Nephron (organoid): ENCODE results near the gene SLC22A4.
A peak's percentile ranks its signal among the peaks of the same experiment; 100 is the strongest.

ENCODE experiments used
- H3K27ac Mint-ChIP-seq, 3 experiments: 2 replicates each; pipeline ENCODE4 v1.8.0; 2020; ENCODE audit warnings: mixed read lengths in 3 of 3, mild to moderate bottlenecking in 2 of 3, moderate library complexity in 1 of 3
- H3K27me3 Mint-ChIP-seq: 2 replicates; pipeline ENCODE4 v1.8.0; 2021; ENCODE audit warnings: low read depth, mild to moderate bottlenecking, moderate library complexity, mixed read lengths
- H3K36me3 Mint-ChIP-seq: 2 replicates; pipeline ENCODE4 v1.8.0; 2020; ENCODE audit warnings: low read depth, mixed read lengths
- H3K4me1 Mint-ChIP-seq: 2 replicates; pipeline ENCODE4 v1.8.0; 2020; ENCODE audit warnings: mixed read lengths
- H3K4me3 Mint-ChIP-seq, 3 experiments: 2 replicates each; pipeline ENCODE4 v1.8.0; 2020; ENCODE audit warnings: mild to moderate bottlenecking in 3 of 3, mixed read lengths in 3 of 3, moderate library complexity in 2 of 3
- H3K9me3 Mint-ChIP-seq: 2 replicates; pipeline ENCODE4 v1.8.0; 2020; ENCODE audit warnings: mixed read lengths
- TF ChIP-seq, protein P1 (sequence below), 3 experiments: fragments of 200-600 bp; sonication (generic); IDR thresholded peaks; one replicate each; pipeline ENCODE4 v1.5.0; 2021; ENCODE audit warnings: antibody characterized with exemption in 3 of 3; ENCODE audit not compliant: unreplicated experiment in 3 of 3

The SLC22A4 gene

DNA sequence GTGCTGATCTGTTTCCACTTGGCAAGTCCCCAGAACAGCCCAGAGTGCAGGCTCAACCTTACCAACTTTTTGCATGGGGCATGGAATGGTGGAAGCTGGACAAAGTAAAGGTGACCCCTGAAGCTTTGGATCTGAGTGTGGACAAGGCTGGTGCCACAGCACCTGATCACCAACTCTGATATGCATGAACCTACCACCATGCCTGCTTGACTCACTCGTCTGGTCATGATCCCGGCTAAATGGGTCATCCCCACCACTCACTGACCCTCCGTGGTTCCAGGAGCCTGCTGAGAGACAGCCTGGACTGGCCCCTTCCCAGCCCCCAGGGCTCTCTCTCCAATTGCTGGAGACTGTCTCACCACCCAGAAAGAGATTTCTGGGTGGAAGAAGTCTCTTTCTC is 14.4 kb upstream of the SLC22A4 start:
- Mint-ChIP-seq H3K27ac (peak overlapping the region; percentile 26 to 86 (median 64)), H3K27me3 (no peaks in the 10 kb centered on the region), H3K9me3 (no peaks in the 10 kb centered on the region), H3K36me3 (peaks cover 8% of the 10 kb centered on the region), H3K4me3 (no peak overlapping the region), H3K4me1 (peaks cover 25% of the 10 kb centered on the region)
- TF ChIP-seq, protein P1, sequence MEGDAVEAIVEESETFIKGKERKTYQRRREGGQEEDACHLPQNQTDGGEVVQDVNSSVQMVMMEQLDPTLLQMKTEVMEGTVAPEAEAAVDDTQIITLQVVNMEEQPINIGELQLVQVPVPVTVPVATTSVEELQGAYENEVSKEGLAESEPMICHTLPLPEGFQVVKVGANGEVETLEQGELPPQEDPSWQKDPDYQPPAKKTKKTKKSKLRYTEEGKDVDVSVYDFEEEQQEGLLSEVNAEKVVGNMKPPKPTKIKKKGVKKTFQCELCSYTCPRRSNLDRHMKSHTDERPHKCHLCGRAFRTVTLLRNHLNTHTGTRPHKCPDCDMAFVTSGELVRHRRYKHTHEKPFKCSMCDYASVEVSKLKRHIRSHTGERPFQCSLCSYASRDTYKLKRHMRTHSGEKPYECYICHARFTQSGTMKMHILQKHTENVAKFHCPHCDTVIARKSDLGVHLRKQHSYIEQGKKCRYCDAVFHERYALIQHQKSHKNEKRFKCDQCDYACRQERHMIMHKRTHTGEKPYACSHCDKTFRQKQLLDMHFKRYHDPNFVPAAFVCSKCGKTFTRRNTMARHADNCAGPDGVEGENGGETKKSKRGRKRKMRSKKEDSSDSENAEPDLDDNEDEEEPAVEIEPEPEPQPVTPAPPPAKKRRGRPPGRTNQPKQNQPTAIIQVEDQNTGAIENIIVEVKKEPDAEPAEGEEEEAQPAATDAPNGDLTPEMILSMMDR (IDR thresholded peaks at IDR 0.05; ENCODE audit: unreplicated experiment in 3 of 3): no peak

DNA sequence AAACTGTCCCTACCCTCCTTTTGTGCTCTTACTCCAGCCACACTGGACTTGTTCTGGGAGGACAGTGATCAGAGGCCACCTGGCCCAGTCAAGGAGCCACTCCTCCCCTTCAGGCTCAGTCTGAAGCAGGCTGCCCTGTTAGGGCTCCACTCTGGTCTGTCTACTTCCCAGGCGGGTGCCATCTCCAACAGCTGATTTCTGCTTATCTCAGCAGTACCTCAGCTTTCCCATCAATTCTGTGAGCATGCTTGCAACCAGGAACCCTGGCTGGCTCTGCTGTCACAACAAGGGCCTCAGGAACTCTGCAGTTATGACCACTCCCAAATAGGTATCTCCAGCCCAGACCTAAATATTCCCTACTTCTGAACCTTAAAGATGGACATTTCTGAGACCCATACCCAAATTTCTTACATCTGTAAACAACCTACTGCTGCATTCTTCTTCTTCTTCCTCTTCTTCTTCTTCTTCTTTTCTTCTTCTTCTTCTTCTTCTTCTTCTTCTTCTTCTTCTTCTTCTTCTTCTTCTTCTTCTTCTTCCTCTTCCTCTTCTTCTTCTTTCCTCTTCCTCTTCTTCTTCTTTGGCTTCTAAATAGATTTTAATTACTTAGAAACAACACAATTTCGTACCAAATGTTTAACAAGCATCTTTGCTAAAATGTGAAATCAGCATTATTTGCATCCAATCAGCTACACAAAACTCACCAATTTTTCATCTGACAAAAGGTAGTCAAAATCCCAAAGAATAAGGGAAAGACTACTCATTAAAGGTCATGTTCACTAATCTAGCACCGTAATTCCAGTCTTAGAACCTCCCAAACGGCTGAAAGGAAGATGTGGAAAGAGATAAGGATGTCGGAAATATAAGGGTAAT is 13.6 kb upstream of the SLC22A4 start:
- Mint-ChIP-seq H3K4me3 (no peak overlapping the region), H3K36me3 (peaks cover 2% of the 10 kb centered on the region), H3K9me3 (no peaks in the 10 kb centered on the region), H3K27me3 (peaks cover 4% of the 10 kb centered on the region), H3K27ac (peak overlapping the region; percentile 26 to 86 (median 64)), H3K4me1 (peaks cover 19% of the 10 kb centered on the region)
- TF ChIP-seq, protein P1 (IDR thresholded peaks at IDR 0.05; ENCODE audit: unreplicated experiment in 3 of 3): no peak

DNA sequence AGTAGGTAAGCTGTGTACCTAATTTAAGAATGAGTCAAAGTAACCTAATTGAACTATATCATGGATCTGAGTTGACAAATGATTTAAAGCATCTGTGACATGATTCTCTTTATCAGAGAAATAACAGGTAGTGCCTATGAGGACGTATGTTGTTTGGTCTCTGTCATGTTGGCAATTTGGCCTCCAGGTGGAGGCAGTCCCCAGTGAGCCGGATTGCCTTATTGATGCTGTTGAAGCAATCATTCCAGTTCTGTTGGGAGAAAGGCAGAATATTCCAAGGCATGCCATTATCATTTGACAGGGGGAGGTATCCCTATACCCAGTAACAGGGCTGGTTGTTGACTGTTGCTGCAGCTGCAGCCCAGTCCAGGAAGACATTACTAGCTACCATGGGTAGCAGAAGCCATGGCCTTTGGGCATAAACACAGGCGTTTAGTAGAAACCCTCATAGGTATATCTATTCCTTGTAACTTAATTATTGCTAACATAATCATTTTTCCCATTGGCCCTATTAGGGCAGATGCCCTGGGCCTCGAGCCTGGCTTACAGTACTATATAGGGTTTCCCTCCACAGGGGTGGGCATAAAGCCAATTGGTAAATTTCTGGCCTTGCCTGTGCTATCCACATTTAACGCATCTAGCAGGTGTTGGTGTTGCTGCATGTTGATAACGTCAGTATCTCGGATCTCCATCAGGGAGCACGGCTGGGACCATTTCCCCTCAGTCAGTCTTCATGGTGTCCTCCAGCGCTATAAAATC is 12.2 kb upstream of the SLC22A4 start:
- H3K36me3 Mint-ChIP-seq: no peaks in the 10 kb centered on the region
- H3K4me3 Mint-ChIP-seq: no peak overlapping the region
- H3K27me3 Mint-ChIP-seq: peaks cover 4% of the 10 kb centered on the region
- peaks cover 15% of the 10 kb centered on the region for H3K4me1 Mint-ChIP-seq
- no peaks in the 10 kb centered on the region for H3K9me3 Mint-ChIP-seq
- no peak overlapping the region for H3K27ac Mint-ChIP-seq
- TF ChIP-seq, protein P1 (IDR thresholded peaks at IDR 0.05; ENCODE audit: unreplicated experiment in 3 of 3): no peak

DNA sequence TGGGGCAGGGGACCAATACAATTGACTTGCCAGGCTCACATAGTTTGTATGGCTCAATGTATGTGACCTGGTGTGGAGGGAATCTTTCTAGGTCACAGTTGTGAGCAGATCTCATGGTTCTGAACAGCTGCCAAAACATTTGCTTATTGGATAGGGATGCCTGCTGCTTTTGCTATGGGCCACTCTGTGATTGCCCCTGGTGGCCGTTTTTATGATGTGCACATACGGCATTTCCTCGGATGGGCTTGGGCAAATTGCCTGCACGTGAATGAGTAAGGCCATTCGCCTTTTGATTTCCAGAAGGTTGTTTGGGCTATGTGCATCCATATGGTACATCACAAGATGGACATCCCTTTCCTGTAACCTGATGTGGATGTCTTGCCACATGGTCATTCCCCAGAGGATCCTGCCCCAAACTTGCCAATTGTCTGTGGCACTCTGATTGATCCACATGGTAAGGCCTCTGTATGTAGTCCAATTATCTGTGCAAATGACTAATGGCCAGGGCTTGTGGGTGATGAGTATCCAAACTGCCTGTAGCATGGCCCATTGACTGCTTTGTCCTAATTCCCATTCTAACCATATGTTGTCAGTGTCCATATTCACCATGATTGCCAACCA is 10.7 kb upstream of the SLC22A4 start:
- no peaks in the 10 kb centered on the region for H3K9me3 Mint-ChIP-seq
- H3K27me3 Mint-ChIP-seq: peaks cover 4% of the 10 kb centered on the region
- peaks cover 10% of the 10 kb centered on the region for H3K4me1 Mint-ChIP-seq
- no peak overlapping the region for H3K4me3 Mint-ChIP-seq
- no peaks in the 10 kb centered on the region for H3K36me3 Mint-ChIP-seq
- H3K27ac Mint-ChIP-seq: no peak overlapping the region
- TF ChIP-seq, protein P1 (IDR thresholded peaks at IDR 0.05; ENCODE audit: unreplicated experiment in 3 of 3): peak; percentile 29 to 46 (median 36)

DNA sequence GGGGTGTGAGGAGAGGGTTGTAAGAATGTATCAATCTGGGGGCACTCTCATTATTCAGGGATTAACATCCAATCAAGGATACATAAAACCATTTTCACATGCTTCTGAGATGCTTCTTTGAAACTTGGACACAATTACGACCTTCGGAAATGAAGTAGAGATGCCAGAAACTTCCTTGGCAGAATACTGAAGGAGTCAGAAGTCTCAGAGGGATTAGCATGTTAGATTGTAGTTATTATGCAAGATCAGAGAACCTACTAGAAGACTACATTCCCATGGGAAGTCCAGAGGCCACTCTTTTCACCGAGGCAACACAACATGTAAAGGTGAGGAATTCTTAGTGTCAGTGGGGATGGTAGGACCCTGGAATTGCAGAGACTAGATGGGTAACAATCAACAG is 5.1 kb upstream of the SLC22A4 start:
- H3K27ac Mint-ChIP-seq: peak overlapping the region in 2 of 3 experiments; percentile 36 to 66
- H3K4me3 Mint-ChIP-seq: no peak overlapping the region
- no peaks in the 10 kb centered on the region for H3K9me3 Mint-ChIP-seq
- peaks cover 4% of the 10 kb centered on the region for H3K27me3 Mint-ChIP-seq
- no peaks in the 10 kb centered on the region for H3K36me3 Mint-ChIP-seq
- peaks cover 24% of the 10 kb centered on the region for H3K4me1 Mint-ChIP-seq
- TF ChIP-seq, protein P1 (IDR thresholded peaks at IDR 0.05; ENCODE audit: unreplicated experiment in 3 of 3): no peak
